GM12891 (cell line): ENCODE measurements around the gene VRK3.

Experiments
- DNase-seq: peaks from one replicate; pipeline ENCODE4 v3.0.0; 2011; ENCODE audit warnings: low spot score; ENCODE audit not compliant: insufficient read length
- FAIRE-seq: peaks from 2 replicates; lab custom pipeline; 2011; peaks lifted over from hg19 to GRCh38; lab: Jason Lieb, UNC
- POLR2A ChIP-seq: IDR thresholded peaks from 2 replicates; pipeline ENCODE4 v1.6.1; 2011; ENCODE audit warnings: low read depth, low read length, control low read depth
- POU2F2 ChIP-seq: IDR thresholded peaks from 2 replicates; pipeline ENCODE4 v1.6.1; 2011; ENCODE audit warnings: low read depth, mild to moderate bottlenecking, control low read depth, low read length, moderate library complexity

Gene VRK3

GRCh38 chr19:49926515-49926914 is 98.7 kb downstream of the VRK3 start:
- FAIRE-seq (no peak), DNase-seq (no peak)
- no peak for TF ChIP-seq POU2F2
- TF ChIP-seq POLR2A, result no peak
